ENCODE data around the gene SIRT5.

DNA sequence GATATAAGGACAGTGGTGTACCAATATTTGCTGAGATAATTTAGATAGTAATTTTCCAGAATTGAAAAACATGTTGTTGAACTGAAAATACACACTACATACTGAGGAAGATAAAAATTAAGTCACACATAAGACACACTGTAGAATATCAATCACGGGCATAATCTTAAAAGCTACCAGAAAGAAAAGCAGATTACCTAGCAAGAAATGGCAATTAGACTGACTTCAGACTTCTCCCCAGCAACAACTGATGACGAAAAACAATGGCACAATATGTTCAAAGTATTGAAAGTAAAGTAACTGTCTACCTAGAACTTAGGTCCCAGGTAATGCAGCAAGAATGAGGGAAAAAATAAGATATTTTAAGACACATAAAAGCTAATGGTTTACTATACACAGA is 87.2 kb downstream of the SIRT5 start:
- TF ChIP-seq POLR2AphosphoS5 (IDR thresholded peaks at IDR 0.05), result no peak
- TF ChIP-seq, protein P1, sequence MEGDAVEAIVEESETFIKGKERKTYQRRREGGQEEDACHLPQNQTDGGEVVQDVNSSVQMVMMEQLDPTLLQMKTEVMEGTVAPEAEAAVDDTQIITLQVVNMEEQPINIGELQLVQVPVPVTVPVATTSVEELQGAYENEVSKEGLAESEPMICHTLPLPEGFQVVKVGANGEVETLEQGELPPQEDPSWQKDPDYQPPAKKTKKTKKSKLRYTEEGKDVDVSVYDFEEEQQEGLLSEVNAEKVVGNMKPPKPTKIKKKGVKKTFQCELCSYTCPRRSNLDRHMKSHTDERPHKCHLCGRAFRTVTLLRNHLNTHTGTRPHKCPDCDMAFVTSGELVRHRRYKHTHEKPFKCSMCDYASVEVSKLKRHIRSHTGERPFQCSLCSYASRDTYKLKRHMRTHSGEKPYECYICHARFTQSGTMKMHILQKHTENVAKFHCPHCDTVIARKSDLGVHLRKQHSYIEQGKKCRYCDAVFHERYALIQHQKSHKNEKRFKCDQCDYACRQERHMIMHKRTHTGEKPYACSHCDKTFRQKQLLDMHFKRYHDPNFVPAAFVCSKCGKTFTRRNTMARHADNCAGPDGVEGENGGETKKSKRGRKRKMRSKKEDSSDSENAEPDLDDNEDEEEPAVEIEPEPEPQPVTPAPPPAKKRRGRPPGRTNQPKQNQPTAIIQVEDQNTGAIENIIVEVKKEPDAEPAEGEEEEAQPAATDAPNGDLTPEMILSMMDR (IDR thresholded peaks at IDR 0.05), result no peak

All from upper lobe of left lung (tissue), 4 donors.